Mesodermal cell (in vitro differentiated cells): ENCODE results near the gene MCOLN3.

Experiments used
- H3K27ac ChIP-seq: 2 replicates; pipeline ENCODE4 v1.7.0; 2013; ENCODE audit warnings: mild to moderate bottlenecking, low read depth, low read length, moderate library complexity; ENCODE audit not compliant: severe bottlenecking
- H3K36me3 ChIP-seq: 2 replicates; pipeline ENCODE4 v1.7.1; 2013; ENCODE audit warnings: mild to moderate bottlenecking, low read length, moderate library complexity; ENCODE audit not compliant: control insufficient read depth, insufficient read depth
- H3K4me1 ChIP-seq: one replicate; pipeline ENCODE4 v1.7.1; 2013; ENCODE audit warnings: mild to moderate bottlenecking, low read length; ENCODE audit not compliant: insufficient read depth, control insufficient read depth, poor library complexity, severe bottlenecking
- H3K4me3 ChIP-seq: 2 replicates; pipeline ENCODE4 v1.7.0; 2013; ENCODE audit warnings: low read length, control low read depth, mild to moderate bottlenecking; ENCODE audit not compliant: insufficient read depth, poor library complexity, severe bottlenecking; ENCODE audit errors: extremely low read depth
- H3K9me3 ChIP-seq: 2 replicates; pipeline ENCODE4 v1.7.1; 2013; ENCODE audit warnings: mild to moderate bottlenecking, low read length, moderate library complexity; ENCODE audit not compliant: control insufficient read depth
- WGBS, 2 experiments: methylation state at CpG; one replicate each; pipeline ENCODE4 v1.1.5; 2013; ENCODE audit warnings: missing lambda C conversion rate in 2 of 2; ENCODE audit not compliant: insufficient coverage in 2 of 2; 5-methylcytosine and 5-hydroxymethylcytosine counted together

The MCOLN3 gene

GRCh38 chr1:85070972-85071492 is 22.7 kb upstream of the MCOLN3 start:
- 82% methylated on average over 1 of the region's 3 CpGs; no CpG with 5 or more reads in 1 of the 2 experiments for WGBS, 2 experiments
- Histone ChIP-seq H3K27ac (no peak overlapping the region), H3K4me1 (no peaks in the 10 kb centered on the region), H3K4me3 (no peak overlapping the region), H3K36me3 (no peaks in the 10 kb centered on the region), H3K9me3 (no peaks in the 10 kb centered on the region)

DNA sequence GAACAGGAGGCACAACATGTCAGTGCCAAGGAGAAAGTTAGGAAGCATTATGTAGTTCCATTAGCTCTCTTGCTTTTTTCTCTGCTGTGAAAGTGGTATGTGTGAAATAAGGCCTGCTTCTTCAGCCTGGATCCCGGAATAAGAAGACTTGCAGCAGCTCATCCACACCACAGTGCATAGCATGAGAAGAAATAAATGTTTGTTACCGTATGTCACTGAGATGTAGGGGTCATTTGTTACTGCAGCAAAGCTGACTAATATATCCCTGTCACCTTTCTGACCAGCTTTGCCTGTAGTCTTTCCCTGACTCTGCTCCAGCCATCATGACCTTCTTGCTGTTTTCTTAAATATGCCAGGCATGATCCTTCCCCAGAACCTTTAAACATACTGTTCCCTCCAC is 20.5 kb upstream of the MCOLN3 start:
- Histone ChIP-seq H3K4me3 (no peak overlapping the region), H3K27ac (no peak overlapping the region), H3K4me1 (no peaks in the 10 kb centered on the region), H3K9me3 (no peaks in the 10 kb centered on the region), H3K36me3 (no peaks in the 10 kb centered on the region)
- WGBS, 2 experiments, result 83 to 100% methylated on average over 1 of the region's 2 CpGs

DNA sequence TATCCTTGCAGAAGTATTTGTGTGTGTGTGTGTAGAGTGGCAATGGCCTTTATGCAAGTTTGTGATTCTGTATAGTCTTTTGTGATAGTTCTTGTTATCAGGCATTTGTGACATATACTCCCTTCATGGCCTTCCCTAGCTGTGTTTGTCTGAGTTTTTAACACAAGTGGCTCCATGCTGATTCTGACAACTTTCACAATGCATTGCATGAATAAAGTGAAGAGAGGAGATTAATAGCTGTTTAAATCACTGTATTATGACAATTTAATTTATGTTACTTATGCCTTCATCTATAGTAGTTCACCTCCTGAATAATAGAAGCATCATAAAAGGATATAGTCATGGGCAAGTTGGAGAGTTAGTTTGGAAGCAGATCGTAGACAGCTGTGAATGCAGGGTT is 17.2 kb upstream of the MCOLN3 start:
- H3K27ac ChIP-seq, result no peak overlapping the region
- no peaks in the 10 kb centered on the region for H3K9me3 ChIP-seq
- no peaks in the 10 kb centered on the region for H3K36me3 ChIP-seq
- WGBS, 2 experiments, result no CpG with 5 or more reads among the region's 1 CpG
- no peaks in the 10 kb centered on the region for H3K4me1 ChIP-seq
- no peak overlapping the region for H3K4me3 ChIP-seq

DNA sequence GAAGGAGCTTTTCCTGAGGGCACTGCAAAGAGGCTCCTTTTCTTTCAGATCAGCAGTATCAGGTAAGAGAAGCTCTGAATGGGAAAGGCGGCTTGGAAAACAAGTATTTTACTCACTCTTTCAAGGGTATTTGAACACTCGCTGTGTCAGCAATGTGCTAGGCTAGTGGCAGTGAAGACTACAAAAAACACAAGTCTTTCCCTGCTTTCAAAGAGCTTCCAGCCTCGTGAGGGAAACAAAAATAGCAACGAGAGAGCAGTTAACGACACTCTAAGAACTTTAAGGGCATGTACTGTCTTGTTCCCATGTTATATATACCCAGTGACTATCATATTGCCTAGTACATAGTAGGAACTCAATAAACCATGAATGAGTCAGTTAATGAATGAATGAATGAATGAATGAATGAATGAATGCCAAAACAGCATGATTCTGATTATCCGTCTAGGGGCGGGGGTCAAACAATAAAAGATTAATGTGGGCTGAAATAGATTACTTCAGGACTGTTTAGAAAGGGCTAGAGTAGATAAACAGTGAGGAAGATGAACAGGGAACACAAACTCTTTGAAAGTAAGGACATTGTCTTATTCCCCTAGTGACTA is 14.2 kb upstream of the MCOLN3 start:
- no peaks in the 10 kb centered on the region for H3K4me1 ChIP-seq
- no peaks in the 10 kb centered on the region for H3K9me3 ChIP-seq
- 59 to 83% methylated on average over 2 to 5 of the region's 7 CpGs for WGBS, 2 experiments
- peak overlapping the region; percentile 63 for H3K27ac ChIP-seq
- H3K36me3 ChIP-seq, result no peaks in the 10 kb centered on the region
- H3K4me3 ChIP-seq, result peak overlapping the region; percentile 38

GRCh38 chr1:85061711-85062424 is 13.6 kb upstream of the MCOLN3 start:
- 12 to 15% methylated on average over 13 to 17 of the region's 25 CpGs for WGBS, 2 experiments
- Histone ChIP-seq H3K36me3 (no peaks in the 10 kb centered on the region), H3K27ac (peak overlapping the region; percentile 63)

GRCh38 chr1:85060038-85060437 is 11.7 kb upstream of the MCOLN3 start:
- Histone ChIP-seq H3K4me1 (no peaks in the 10 kb centered on the region), H3K9me3 (no peaks in the 10 kb centered on the region), H3K36me3 (no peaks in the 10 kb centered on the region), H3K27ac (no peak overlapping the region), H3K4me3 (no peak overlapping the region)
- WGBS, 2 experiments, result 78 to 95% methylated on average over 2 of the region's 2 CpGs

More at GRCh38 chr1:85061711-85062424, 13.6 kb upstream of the MCOLN3 start:
- Histone ChIP-seq H3K9me3 (no peaks in the 10 kb centered on the region), H3K4me1 (no peaks in the 10 kb centered on the region), H3K4me3 (peak overlapping the region; percentile 38)

GRCh38 chr1:85059563-85059962 is 11.3 kb upstream of the MCOLN3 start:
- Histone ChIP-seq H3K27ac (no peak overlapping the region), H3K36me3 (no peaks in the 10 kb centered on the region), H3K4me1 (no peaks in the 10 kb centered on the region), H3K4me3 (no peak overlapping the region), H3K9me3 (no peaks in the 10 kb centered on the region)
- 78 to 100% methylated on average over 1 of the region's 2 CpGs for WGBS, 2 experiments

GRCh38 chr1:85058786-85059185 is 10.5 kb upstream of the MCOLN3 start:
- H3K9me3 ChIP-seq, result no peaks in the 10 kb centered on the region
- H3K4me3 ChIP-seq, result no peak overlapping the region
- no peaks in the 10 kb centered on the region for H3K36me3 ChIP-seq
- no peaks in the 10 kb centered on the region for H3K4me1 ChIP-seq
- no CpG with 5 or more reads among the region's 1 CpG for WGBS, 2 experiments
- H3K27ac ChIP-seq, result no peak overlapping the region

DNA sequence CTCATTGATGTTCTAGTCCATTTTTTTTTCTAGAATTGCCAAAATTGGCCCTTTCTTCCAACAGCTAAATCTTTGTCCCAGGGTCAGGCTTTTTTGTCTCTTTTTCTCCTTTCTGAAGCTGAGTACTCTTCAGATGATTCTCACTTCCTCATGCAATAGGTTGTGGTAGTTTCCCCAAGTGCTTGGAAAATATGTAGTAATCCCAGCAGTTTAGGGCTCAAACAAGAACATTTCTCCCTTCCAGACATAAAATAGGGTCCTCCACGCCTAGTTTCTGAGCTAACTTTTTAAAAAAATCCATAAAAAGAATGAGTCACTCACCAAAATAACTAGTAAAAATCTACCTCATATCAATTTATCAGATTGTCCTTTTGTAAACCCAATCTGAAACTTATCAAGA is 10.0 kb upstream of the MCOLN3 start:
- Histone ChIP-seq H3K27ac (no peak overlapping the region), H3K4me1 (no peaks in the 10 kb centered on the region), H3K9me3 (no peaks in the 10 kb centered on the region), H3K4me3 (no peak overlapping the region), H3K36me3 (no peaks in the 10 kb centered on the region)
- WGBS, 2 experiments, result 64 to 83% methylated on average over 1 of the region's 1 CpG

- no CpG with 5 or more reads among the region's 4 CpGs for WGBS, 2 experiments
- no peak overlapping the region for H3K27ac ChIP-seq
- no peaks in the 10 kb centered on the region for H3K4me1 ChIP-seq
- no peaks in the 10 kb centered on the region for H3K36me3 ChIP-seq
- no peak overlapping the region for H3K4me3 ChIP-seq
- no peaks in the 10 kb centered on the region for H3K9me3 ChIP-seq
Observed at GRCh38 chr1:85054664-85055063, 6.4 kb upstream of the MCOLN3 start.

- Histone ChIP-seq H3K27ac (no peak overlapping the region), H3K9me3 (no peaks in the 10 kb centered on the region), H3K4me3 (no peak overlapping the region), H3K4me1 (no peaks in the 10 kb centered on the region), H3K36me3 (no peaks in the 10 kb centered on the region)
- 5 to 10% methylated on average over 5 of the region's 11 CpGs for WGBS, 2 experiments
Observed at GRCh38 chr1:85049735-85050166, 1.5 kb upstream of the MCOLN3 start.
